Measurements from ENCODE around the gene ZNF358.

ZNF358 gene

GRCh38 chr19:7539827-7540425 is 24.0 kb downstream of the ZNF358 start:
- no peak for DNase-seq

- no peak for DNase-seq
Measured at GRCh38 chr19:7540761-7541474, 25.0 kb downstream of the ZNF358 start.

GRCh38 chr19:7541475-7541824 is 25.5 kb downstream of the ZNF358 start:
- DNase-seq = no peak

GRCh38 chr19:7541828-7542443 is 26.0 kb downstream of the ZNF358 start:
- no peak for DNase-seq

- no peak for DNase-seq
Measured at GRCh38 chr19:7542556-7543348, 26.8 kb downstream of the ZNF358 start.

GRCh38 chr19:7544626-7545025 is 28.7 kb downstream of the ZNF358 start:
- peak in 1 of 2 donors; percentile 62 for DNase-seq

GRCh38 chr19:7545300-7545699 is 29.4 kb downstream of the ZNF358 start:
- no peak for DNase-seq

- no peak for DNase-seq
Measured at GRCh38 chr19:7545904-7546303, 30.0 kb downstream of the ZNF358 start.

- no peak for DNase-seq
Measured at GRCh38 chr19:7547159-7547558, 31.3 kb downstream of the ZNF358 start.

GRCh38 chr19:7549429-7550148 is 33.7 kb downstream of the ZNF358 start:
- no peak for DNase-seq

GRCh38 chr19:7550169-7550770 is 34.4 kb downstream of the ZNF358 start:
- DNase-seq = no peak

- DNase-seq = peak; percentile 50 to 72
Measured at GRCh38 chr19:7550987-7551761, 35.3 kb downstream of the ZNF358 start.

- DNase-seq = no peak
Measured at GRCh38 chr19:7552781-7553180, 36.9 kb downstream of the ZNF358 start.

- no peak for DNase-seq
Measured at GRCh38 chr19:7554565-7554964, 38.7 kb downstream of the ZNF358 start.

GRCh38 chr19:7554990-7555864 is 39.3 kb downstream of the ZNF358 start:
- peak in 1 of 2 donors; percentile 12 for DNase-seq

- DNase-seq = no peak
Measured at GRCh38 chr19:7556696-7557315, 40.9 kb downstream of the ZNF358 start.

GRCh38 chr19:7558667-7559066 is 42.8 kb downstream of the ZNF358 start:
- no peak for DNase-seq

- no peak for DNase-seq
Measured at GRCh38 chr19:7559102-7559501, 43.2 kb downstream of the ZNF358 start.

GRCh38 chr19:7560255-7560654 is 44.4 kb downstream of the ZNF358 start:
- DNase-seq = no peak

- no peak for DNase-seq
Measured at GRCh38 chr19:7561325-7561724, 45.4 kb downstream of the ZNF358 start.
